Stimulated activated naive CD8-positive, alpha-beta T cell treated with anti-CD3 and anti-CD28 coated beads, Interleukin-15, Interleukin-2, amounts not matched to agents 100 ng/mL and 50 ng/mL, for 24 hours (primary cell): ENCODE measurements around the gene CPLX1.

Source experiments
- H3K27ac Mint-ChIP-seq: one replicate; pipeline ENCODE4 v1.8.0; 2021; ENCODE audit warnings: mild to moderate bottlenecking, mixed read lengths
- H3K27me3 Mint-ChIP-seq: one replicate; pipeline ENCODE4 v1.8.0; 2021; ENCODE audit warnings: mixed read lengths
- H3K36me3 Mint-ChIP-seq: one replicate; pipeline ENCODE4 v1.8.0; 2021; ENCODE audit warnings: low read depth, mixed read lengths
- H3K4me1 Mint-ChIP-seq: one replicate; pipeline ENCODE4 v1.8.0; 2021; ENCODE audit warnings: low read depth, mixed read lengths
- H3K4me3 Mint-ChIP-seq: one replicate; pipeline ENCODE4 v1.8.0; 2021; ENCODE audit warnings: mild to moderate bottlenecking, mixed read lengths
- H3K9me3 Mint-ChIP-seq: one replicate; pipeline ENCODE4 v1.8.0; 2021; ENCODE audit warnings: mixed read lengths

Gene CPLX1

GRCh38 chr4:825971-826330 is at the start of gene CPLX1:
TSS of gene CPLX1 (minus strand) at chr4:826129. CDS start at chr4:824522, 1,607 bp downstream.
- Mint-ChIP-seq H3K4me1 (no peaks in the 10 kb centered on the region), H3K4me3 (no peak within 1 kb of the TSS), H3K27ac (no peak within 1 kb of the TSS), H3K36me3 (no peaks in the 10 kb centered on the region), H3K9me3 (no peaks in the 10 kb centered on the region), H3K27me3 (peaks cover 42% of the 10 kb centered on the region)

- H3K36me3 Mint-ChIP-seq = peaks cover 53% of the 10 kb centered on the region
- H3K4me1 Mint-ChIP-seq = peaks cover 23% of the 10 kb centered on the region
- no peaks in the 10 kb centered on the region for H3K9me3 Mint-ChIP-seq
- H3K4me3 Mint-ChIP-seq = no peak overlapping the region
- H3K27ac Mint-ChIP-seq = peak overlapping the region; percentile 15
- no peaks in the 10 kb centered on the region for H3K27me3 Mint-ChIP-seq
These were observed 49.3 kb upstream of the CPLX1 start for GRCh38 chr4:874971-875817.

GRCh38 chr4:874056-874455 is 48.1 kb upstream of the CPLX1 start:
- peaks cover 12% of the 10 kb centered on the region for H3K4me1 Mint-ChIP-seq
- H3K27me3 Mint-ChIP-seq = no peaks in the 10 kb centered on the region
- no peak overlapping the region for H3K27ac Mint-ChIP-seq
- H3K4me3 Mint-ChIP-seq = no peak overlapping the region
- peaks cover 53% of the 10 kb centered on the region for H3K36me3 Mint-ChIP-seq
- no peaks in the 10 kb centered on the region for H3K9me3 Mint-ChIP-seq

- peaks cover 47% of the 10 kb centered on the region for H3K36me3 Mint-ChIP-seq
These were observed 46.5 kb upstream of the CPLX1 start for GRCh38 chr4:872241-872981.

GRCh38 chr4:871484-871883 is 45.6 kb upstream of the CPLX1 start:
- H3K27ac Mint-ChIP-seq = no peak overlapping the region
- H3K4me1 Mint-ChIP-seq = no peaks in the 10 kb centered on the region
- peaks cover 41% of the 10 kb centered on the region for H3K36me3 Mint-ChIP-seq
- no peak overlapping the region for H3K4me3 Mint-ChIP-seq
- no peaks in the 10 kb centered on the region for H3K9me3 Mint-ChIP-seq
- H3K27me3 Mint-ChIP-seq = no peaks in the 10 kb centered on the region

More at GRCh38 chr4:872241-872981, 46.5 kb upstream of the CPLX1 start:
- Mint-ChIP-seq H3K27ac (no peak overlapping the region), H3K9me3 (no peaks in the 10 kb centered on the region), H3K4me3 (no peak overlapping the region), H3K4me1 (no peaks in the 10 kb centered on the region), H3K27me3 (no peaks in the 10 kb centered on the region)

GRCh38 chr4:870951-871350 is 45.0 kb upstream of the CPLX1 start:
- Mint-ChIP-seq H3K27me3 (no peaks in the 10 kb centered on the region), H3K27ac (no peak overlapping the region), H3K4me1 (no peaks in the 10 kb centered on the region), H3K9me3 (no peaks in the 10 kb centered on the region), H3K36me3 (peaks cover 41% of the 10 kb centered on the region), H3K4me3 (no peak overlapping the region)

GRCh38 chr4:869776-870175 is 43.8 kb upstream of the CPLX1 start:
- no peaks in the 10 kb centered on the region for H3K4me1 Mint-ChIP-seq

GRCh38 chr4:868421-868820 is 42.5 kb upstream of the CPLX1 start:
- H3K9me3 Mint-ChIP-seq = no peaks in the 10 kb centered on the region
- H3K27me3 Mint-ChIP-seq = no peaks in the 10 kb centered on the region
- H3K36me3 Mint-ChIP-seq = peaks cover 32% of the 10 kb centered on the region
- H3K4me3 Mint-ChIP-seq = no peak overlapping the region
- H3K27ac Mint-ChIP-seq = no peak overlapping the region
- H3K4me1 Mint-ChIP-seq = no peaks in the 10 kb centered on the region

More at GRCh38 chr4:869776-870175, 43.8 kb upstream of the CPLX1 start:
- H3K4me3 Mint-ChIP-seq = no peak overlapping the region
- no peaks in the 10 kb centered on the region for H3K9me3 Mint-ChIP-seq
- H3K27me3 Mint-ChIP-seq = no peaks in the 10 kb centered on the region
- no peak overlapping the region for H3K27ac Mint-ChIP-seq
- H3K36me3 Mint-ChIP-seq = peaks cover 36% of the 10 kb centered on the region

- H3K4me1 Mint-ChIP-seq = no peaks in the 10 kb centered on the region
- no peak overlapping the region for H3K27ac Mint-ChIP-seq
- no peak overlapping the region for H3K4me3 Mint-ChIP-seq
- peaks cover 40% of the 10 kb centered on the region for H3K36me3 Mint-ChIP-seq
- no peaks in the 10 kb centered on the region for H3K27me3 Mint-ChIP-seq
- H3K9me3 Mint-ChIP-seq = no peaks in the 10 kb centered on the region
These were observed 41.8 kb upstream of the CPLX1 start for GRCh38 chr4:867526-868250.

GRCh38 chr4:866761-867390 is 40.9 kb upstream of the CPLX1 start:
- Mint-ChIP-seq H3K4me3 (no peak overlapping the region), H3K27ac (no peak overlapping the region), H3K9me3 (no peaks in the 10 kb centered on the region), H3K36me3 (peaks cover 44% of the 10 kb centered on the region), H3K4me1 (no peaks in the 10 kb centered on the region), H3K27me3 (no peaks in the 10 kb centered on the region)

- Mint-ChIP-seq H3K4me3 (no peak overlapping the region), H3K27me3 (no peaks in the 10 kb centered on the region), H3K36me3 (peaks cover 44% of the 10 kb centered on the region), H3K9me3 (no peaks in the 10 kb centered on the region), H3K27ac (no peak overlapping the region), H3K4me1 (no peaks in the 10 kb centered on the region)
These were observed 40.3 kb upstream of the CPLX1 start for GRCh38 chr4:866068-866760.

- H3K4me1 Mint-ChIP-seq = no peaks in the 10 kb centered on the region
- H3K27me3 Mint-ChIP-seq = no peaks in the 10 kb centered on the region
- H3K36me3 Mint-ChIP-seq = peaks cover 47% of the 10 kb centered on the region
- no peaks in the 10 kb centered on the region for H3K9me3 Mint-ChIP-seq
- no peak overlapping the region for H3K27ac Mint-ChIP-seq
- no peak overlapping the region for H3K4me3 Mint-ChIP-seq
These were observed 39.6 kb upstream of the CPLX1 start for GRCh38 chr4:865572-865971.

GRCh38 chr4:865121-865465 is 39.2 kb upstream of the CPLX1 start:
- Mint-ChIP-seq H3K4me3 (no peak overlapping the region), H3K27me3 (no peaks in the 10 kb centered on the region), H3K4me1 (no peaks in the 10 kb centered on the region), H3K27ac (no peak overlapping the region), H3K36me3 (peaks cover 47% of the 10 kb centered on the region), H3K9me3 (no peaks in the 10 kb centered on the region)

GRCh38 chr4:864456-865120 is 38.7 kb upstream of the CPLX1 start:
- no peak overlapping the region for H3K4me3 Mint-ChIP-seq
- no peak overlapping the region for H3K27ac Mint-ChIP-seq
- H3K27me3 Mint-ChIP-seq = no peaks in the 10 kb centered on the region
- H3K36me3 Mint-ChIP-seq = peaks cover 44% of the 10 kb centered on the region
- no peaks in the 10 kb centered on the region for H3K9me3 Mint-ChIP-seq
- no peaks in the 10 kb centered on the region for H3K4me1 Mint-ChIP-seq
